Stimulated activated CD8-positive, alpha-beta memory T cell treated with anti-CD3 and anti-CD28 coated beads, Interleukin-12 subunit alpha, Interleukin-12 subunit beta, amount 100 ng/mL, for 24 hours (primary cell): ENCODE data around the gene FOXO6.

ENCODE experiments used
- DNase-seq: peaks from one replicate; pipeline ENCODE4 v3.0.0-alpha.2; 2020; ENCODE audit errors: extremely low read depth

FOXO6 gene

DNA sequence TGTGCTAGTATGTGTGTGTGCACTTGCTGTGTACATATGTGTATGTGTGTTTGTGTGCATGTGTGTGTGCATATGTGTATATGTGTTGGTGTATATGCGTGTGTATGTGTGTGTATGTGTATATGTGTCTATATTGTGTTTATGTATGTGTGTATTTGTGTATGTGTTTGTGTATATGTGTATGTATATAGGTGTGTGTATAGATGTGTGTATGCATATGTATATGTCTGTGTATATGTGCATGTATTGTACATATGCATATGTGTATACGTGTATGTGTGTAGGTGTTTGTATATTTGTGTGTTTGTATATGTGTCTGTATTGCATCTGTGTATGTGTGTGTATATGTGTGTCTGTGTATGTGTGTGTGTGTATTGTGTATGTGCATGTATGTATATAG is 64.1 kb downstream of the FOXO6 start:
- DNase-seq: no peak

DNA sequence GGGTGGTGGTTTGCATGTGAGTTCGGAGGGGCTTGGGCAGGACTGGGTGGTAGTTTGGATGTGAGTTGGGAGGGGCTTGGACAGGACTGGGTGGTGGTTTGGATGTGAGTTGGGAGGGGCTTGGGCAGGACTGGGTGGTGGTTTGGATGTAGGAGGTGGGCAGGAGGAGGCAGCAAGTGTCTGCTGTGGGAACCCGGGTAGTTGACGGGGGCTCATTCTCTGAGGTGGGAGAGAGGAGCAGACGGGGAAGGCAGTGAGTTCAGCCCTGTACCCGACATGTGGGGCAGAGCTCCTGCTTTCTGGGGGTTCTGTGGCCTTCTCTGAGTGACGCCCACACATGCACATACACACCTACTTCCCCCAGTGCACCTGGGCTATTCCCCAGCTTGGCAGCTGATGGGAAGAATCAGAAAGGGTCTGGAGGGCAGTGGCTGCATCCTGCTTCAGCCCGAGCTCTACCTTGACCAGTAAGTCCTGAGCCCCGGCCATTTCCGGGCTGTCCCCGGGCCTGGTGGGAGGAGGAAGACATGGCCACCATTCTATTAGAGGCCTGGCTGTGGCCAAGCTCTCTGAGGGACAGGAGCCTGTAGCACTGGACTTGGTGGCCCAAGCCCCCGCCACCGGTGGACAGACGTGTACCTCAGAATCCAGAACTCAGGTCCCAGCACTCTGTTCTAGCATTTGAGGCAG is 65.1 kb downstream of the FOXO6 start:
- DNase-seq: no peak

DNA sequence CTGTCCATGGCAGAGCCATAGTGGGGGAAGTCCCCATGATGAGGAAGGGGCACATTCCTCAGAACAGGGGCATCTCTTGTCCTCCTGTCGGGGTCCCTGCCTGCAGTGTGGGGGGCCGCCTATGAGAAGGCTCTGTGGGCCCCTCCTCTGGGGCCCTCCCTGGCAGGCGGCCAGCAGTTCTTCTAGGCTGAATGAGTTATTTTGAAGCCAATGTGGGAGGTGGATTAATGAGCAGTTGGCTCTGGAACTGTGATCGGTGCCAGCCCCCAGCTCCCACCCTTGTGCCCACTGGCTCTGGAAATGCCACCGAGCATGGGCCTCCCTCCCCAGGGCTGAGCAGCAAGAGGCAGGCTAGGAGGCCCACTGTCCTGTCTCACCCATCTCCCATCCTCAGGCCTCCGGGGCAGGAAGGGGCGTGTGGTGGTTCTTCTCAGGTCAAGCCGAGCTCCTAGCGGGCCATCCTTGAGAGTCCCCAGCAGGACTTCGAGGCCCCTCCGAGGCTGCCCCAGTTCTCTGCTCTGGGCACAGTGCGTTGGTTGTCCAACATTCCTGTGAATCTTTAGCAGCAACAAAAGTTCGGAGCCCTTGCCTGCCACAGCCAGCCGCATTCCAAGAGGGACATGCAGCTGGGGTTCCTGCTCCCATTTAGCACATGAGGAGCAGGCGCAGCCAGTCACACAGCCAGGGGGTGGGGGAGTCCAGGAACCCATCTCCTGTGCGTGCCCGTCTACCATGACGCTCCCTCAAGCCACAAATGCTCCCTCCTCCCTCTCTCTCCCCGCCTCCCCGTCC is 66.1 kb downstream of the FOXO6 start:
- no peak for DNase-seq

DNA sequence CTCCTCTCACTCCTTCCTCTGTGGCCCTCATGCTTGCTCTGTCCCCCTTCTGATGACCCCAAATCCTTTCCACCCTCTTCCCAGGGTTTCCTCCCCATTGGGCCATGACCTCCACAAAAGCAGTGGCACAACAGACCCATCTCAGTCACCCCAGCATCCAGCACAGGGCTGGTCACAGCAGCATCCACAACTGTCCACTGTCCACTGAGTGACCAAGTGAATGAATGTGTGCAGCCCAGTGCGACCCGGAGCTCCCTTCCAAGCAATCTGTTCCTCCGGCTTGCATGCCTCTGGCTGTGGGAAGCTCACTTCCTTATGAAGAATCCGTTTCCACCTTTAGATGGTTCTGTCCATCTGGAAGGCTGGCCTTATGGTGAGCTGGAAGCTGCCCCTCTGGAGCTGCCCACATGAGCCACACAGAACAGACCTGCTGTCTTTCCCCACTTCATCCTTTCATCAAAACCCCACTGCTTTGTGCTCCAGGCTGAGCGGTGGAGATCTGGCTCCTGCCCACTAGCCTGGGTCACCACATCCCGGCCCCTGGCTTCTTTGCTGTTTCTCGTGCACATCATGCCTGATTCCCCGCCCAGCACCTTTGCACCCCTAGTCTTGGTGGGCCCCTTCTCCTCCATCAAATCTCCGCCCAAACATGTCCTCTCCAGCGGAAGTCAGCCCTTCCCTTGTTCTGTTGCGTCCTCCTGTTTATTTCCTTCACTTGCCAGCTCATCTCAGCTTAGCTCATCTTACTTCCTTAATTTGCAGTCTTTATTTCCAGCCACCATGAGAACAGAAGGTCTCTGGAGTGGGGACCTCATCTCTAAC is 66.9 kb downstream of the FOXO6 start:
- no peak for DNase-seq

DNA sequence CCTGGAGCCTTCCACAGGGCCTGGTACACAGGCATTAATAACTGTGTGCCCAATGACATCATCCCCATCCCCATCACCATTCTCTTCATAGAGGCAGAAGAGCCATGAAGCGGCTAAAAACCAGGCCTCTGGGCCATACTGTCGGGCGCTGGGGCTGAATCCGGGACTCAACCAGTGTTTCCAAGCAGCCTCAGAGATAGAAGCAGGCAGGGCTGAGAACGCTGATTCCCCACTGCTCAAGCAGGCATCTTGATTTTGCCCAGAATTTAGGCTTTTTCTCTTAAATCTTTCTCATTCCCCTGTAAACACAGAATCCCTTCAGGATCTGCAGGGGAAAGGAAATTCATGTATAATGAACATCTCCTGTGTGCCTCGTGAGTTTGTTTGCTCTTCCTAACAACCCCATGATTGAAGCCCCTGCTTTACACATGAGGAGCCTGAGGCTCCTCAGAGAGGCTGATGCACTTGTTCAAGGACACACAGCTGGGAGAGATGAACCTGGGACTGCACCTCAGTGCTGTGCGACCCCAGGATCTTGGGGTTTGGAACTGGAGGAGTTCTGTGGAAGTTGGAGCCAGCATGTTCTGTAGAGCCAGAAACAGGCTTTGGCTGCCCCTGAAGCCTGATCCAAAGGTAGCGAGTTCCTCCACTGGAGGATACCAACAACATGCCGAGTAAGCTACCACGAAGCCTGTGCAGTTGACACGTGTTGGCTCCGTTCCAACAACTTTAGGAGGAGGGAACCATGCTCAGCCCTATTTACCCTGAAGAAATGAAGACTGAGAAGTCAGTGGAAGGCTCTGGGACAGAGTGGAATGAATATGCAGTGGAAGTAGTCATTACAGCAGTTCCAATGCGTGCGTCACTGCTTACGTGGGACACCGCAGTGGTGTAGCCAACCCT is 67.8 kb downstream of the FOXO6 start:
- DNase-seq: no peak

DNA sequence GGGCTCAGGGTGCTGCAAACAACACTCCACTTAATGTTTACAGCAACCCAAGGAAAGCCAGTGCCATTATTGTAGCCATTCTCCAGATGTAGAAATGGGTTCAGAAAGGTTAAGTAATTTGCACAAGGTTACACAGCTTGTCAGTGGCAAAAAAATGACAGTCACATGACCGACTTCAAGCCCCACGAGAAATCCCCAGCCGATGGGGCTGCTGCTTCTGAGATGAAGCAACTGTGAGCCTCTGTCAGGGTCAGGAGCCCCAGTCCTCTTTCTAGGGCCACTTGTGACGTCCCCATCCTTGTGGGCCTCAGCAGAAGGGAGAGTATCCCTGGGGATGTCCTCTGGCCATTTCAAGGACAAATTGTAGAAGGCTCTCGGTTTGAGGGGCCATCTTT is 68.4 kb downstream of the FOXO6 start:
- DNase-seq: no peak

DNA sequence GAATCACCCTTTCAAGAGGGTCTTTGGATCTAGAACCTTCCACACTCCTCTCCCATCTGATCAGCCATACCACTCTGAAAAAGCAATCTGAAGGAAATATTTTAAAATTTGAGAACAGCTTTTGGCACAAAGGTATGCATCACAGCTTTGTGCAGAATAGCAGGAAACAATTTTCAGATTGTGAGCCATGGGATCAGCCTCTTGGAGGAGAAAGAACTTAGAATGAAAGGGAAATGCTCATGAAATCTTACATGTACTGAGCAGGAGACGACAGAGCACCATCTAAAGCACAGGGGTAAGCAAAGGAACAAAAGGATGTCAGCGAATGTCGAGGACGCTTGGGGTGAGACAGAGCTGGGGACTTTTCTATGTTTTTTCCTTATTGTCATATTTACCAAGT is 68.8 kb downstream of the FOXO6 start:
- DNase-seq: no peak

DNA sequence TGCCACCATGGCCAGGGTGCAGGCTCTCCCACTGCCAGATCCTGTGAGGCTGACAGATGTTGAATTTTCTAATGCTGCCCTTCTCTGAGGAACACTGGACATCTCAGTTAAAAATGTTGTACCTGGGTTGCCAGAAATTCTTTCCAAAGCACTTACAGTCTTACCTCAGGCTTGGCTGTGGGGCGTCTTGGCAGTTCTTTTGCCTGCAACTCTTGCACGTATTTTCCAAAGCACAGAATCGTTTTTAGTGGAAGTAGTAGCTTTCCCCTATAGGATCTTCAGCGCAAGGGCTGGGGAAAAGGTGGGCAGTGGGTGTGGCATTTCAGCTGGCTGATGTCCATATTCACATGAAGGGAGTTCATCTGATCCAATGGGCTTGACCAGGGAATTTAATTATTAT is 69.3 kb downstream of the FOXO6 start:
- no peak for DNase-seq

DNA sequence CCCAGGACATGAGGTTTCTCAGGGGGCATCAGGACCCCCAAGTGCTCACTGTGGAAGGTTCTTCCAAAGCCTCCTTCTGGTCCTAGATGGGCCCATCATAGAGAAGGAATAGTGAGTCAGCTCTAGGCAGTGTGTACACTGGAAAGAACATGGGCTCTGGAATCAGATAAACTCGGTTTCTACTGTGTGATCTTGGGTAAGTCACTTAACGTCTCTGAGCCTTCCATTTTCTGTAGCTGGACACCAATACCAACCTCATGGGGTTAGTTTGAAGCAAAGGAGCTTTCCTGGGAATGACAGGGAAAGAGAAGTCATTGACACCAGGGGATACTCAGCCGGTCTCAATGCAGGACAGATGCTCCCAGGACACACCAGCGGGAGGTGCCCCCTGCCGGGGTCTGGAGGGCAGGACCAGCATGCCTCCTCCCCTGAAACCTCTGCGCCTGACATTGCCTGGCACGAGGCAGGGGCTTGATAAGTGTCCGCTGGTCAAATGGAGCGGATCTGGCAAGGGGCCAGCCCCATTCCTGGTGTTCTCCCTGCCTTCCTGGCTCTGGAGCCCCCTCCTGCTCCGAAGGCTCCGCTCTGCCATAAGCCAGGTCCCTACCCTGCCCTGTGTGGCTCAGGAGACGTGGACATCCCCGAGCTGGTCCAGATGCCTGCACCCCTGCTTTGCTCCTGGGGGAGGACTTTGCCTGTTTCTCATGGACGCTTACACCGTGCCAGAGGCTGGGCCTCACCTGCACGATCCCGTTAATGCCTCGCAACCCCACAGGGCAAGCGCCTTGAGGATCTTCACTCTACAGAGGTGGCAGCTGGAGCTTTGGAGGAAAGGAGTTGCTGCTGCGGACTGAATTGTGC is 70.5 kb downstream of the FOXO6 start:
- DNase-seq: no peak
